MM.1S (cell line): ENCODE data around the gene G6PD.

Experiments
- CTCF ChIP-seq: fragments of 300-600 bp; sonication (generic); IDR thresholded peaks from 2 replicates; pipeline ENCODE4 v1.5.1; 2016; ENCODE audit warnings: antibody characterized with exemption, low read length, mixed read lengths
- EZH2 ChIP-seq: fragments of 300-600 bp; sonication (generic); optimal IDR thresholded peaks from 2 replicates; pipeline ENCODE3; 2017; ENCODE audit warnings: low read depth, mild to moderate bottlenecking, antibody characterized with exemption, low read length, mixed read lengths

- no peak for TF ChIP-seq EZH2
- no peak for TF ChIP-seq CTCF
These were observed 56.6 kb downstream of the G6PD start for GRCh38 chrX:154490021-154490413.
